CD4-positive, alpha-beta T cell treated with Interleukin-12 subunit alpha and Interleukin-12 subunit beta, for 1 hour (primary cell): Measurements from ENCODE around the gene CD37.

Source experiments
- DNase-seq: peaks from one replicate; pipeline ENCODE4 v3.0.0-alpha.2; 2020

CD37 gene

DNA sequence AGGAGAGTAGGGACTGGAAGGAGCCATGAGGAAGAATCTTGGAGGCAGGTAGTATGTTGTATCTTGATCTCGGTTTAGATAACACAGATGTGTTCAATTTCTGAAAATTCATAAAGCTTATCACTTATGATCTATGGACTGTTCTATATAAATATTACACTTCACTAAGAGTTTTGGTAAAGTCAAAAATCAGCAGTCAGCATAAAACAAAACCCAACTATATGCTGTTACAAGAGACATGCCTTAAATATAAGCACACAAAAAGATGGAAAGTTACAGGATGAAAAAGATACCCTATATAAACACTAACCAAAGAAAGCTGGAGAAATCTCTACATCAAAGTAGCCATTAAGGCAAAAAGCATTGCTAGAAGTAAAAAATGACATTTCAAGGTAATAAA lies 48.4 kb downstream of the CD37 start:
- no peak for DNase-seq

- peak; percentile 91 for DNase-seq
These were observed 52.7 kb downstream of the CD37 start, which contains the start of gene KASH5 for GRCh38 chr19:49387936-49388372. Gene KASH5 (plus strand): TSS chr19:49388249. CDS start chr19:49390884, 2,635 bp downstream.

- DNase-seq: no peak
These were observed 54.2 kb downstream of the CD37 start for GRCh38 chr19:49389406-49389805.
